DOHH2 (cell line): ENCODE results near the gene DDX54.

Experiments
- H3F3A ChIP-seq: fragments of 200-600 bp; sonication (generic), shearing (Covaris generic); 2 replicates; pipeline ENCODE4 v1.6.0; 2016; ENCODE audit warnings: antibody characterized with exemption, mild to moderate bottlenecking; ENCODE audit not compliant: control insufficient read depth, insufficient read depth
- H3K27ac ChIP-seq: fragments of 200-600 bp; sonication (generic); 2 replicates; pipeline ENCODE4 v1.5.1; 2014; ENCODE audit warnings: low read depth, mild to moderate bottlenecking, low read length, moderate library complexity
- H3K27me3 ChIP-seq: fragments of 200-600 bp; sonication (generic); 2 replicates; pipeline ENCODE4 v1.6.1; 2014; ENCODE audit warnings: mild to moderate bottlenecking, low read length, mixed read lengths; ENCODE audit not compliant: control insufficient read depth
- H3K36me3 ChIP-seq: fragments of 200-600 bp; sonication (generic); 2 replicates; pipeline ENCODE4 v1.6.1; 2014; ENCODE audit warnings: mild to moderate bottlenecking, low read length, moderate library complexity, mixed read lengths; ENCODE audit not compliant: control insufficient read depth
- H3K4me1 ChIP-seq: fragments of 200-600 bp; sonication (generic); 2 replicates; pipeline ENCODE4 v1.6.1; 2014; ENCODE audit warnings: mild to moderate bottlenecking, low read length, mixed read lengths; ENCODE audit not compliant: control insufficient read depth
- H3K4me2 ChIP-seq: fragments of 200-600 bp; sonication (generic); 2 replicates; pipeline ENCODE4 v1.6.0; 2014; ENCODE audit warnings: mild to moderate bottlenecking, low read length, moderate library complexity
- H3K4me3 ChIP-seq: fragments of 200-600 bp; sonication (generic); 2 replicates; pipeline ENCODE4 v1.5.1; 2014; ENCODE audit warnings: mild to moderate bottlenecking, low read length, mixed read lengths
- H3K79me2 ChIP-seq: fragments of 200-600 bp; sonication (generic); 2 replicates; pipeline ENCODE4 v1.6.1; 2014; ENCODE audit warnings: mild to moderate bottlenecking, low read length, mixed read lengths; ENCODE audit not compliant: control insufficient read depth
- H3K9me2 ChIP-seq: fragments of 200-600 bp; sonication (generic); replicated peaks from 2 replicates; pipeline ENCODE4 v1.6.1; 2014; ENCODE audit warnings: mild to moderate bottlenecking, low read length, mixed read lengths; ENCODE audit not compliant: control insufficient read depth
- H3K9me3 ChIP-seq: fragments of 200-600 bp; sonication (generic); 2 replicates; pipeline ENCODE4 v1.6.1; 2014; ENCODE audit warnings: antibody characterized with exemption, low read length, mixed read lengths; ENCODE audit not compliant: control insufficient read depth, insufficient read depth
- H4K20me1 ChIP-seq: fragments of 200-600 bp; sonication (generic); 2 replicates; pipeline ENCODE4 v1.6.0; 2014; ENCODE audit warnings: low read depth, mild to moderate bottlenecking, antibody characterized with exemption, low read length, moderate library complexity; ENCODE audit not compliant: control insufficient read depth, insufficient read depth
- CTCF ChIP-seq: fragments of 200-600 bp; sonication (generic); IDR thresholded peaks from one replicate; pipeline ENCODE4 v1.5.1; 2014; ENCODE audit warnings: antibody characterized with exemption, mild to moderate bottlenecking, low read depth, low read length; ENCODE audit not compliant: poor library complexity, severe bottlenecking
- EZH2phosphoT487 ChIP-seq: fragments of 200-600 bp; sonication (generic); IDR thresholded peaks from 2 replicates; pipeline ENCODE4 v1.6.1; 2017; ENCODE audit warnings: borderline replicate concordance, mild to moderate bottlenecking, antibody characterized with exemption, low read length, moderate library complexity, mixed read lengths

Gene DDX54

GRCh38 chr12:113226696-113227568 lies 41.7 kb upstream of the DDX54 start:
- Histone ChIP-seq H3K4me1 (peaks cover 85% of the 10 kb centered on the region), H4K20me1 (no peaks in the 10 kb centered on the region)
- TF ChIP-seq EZH2phosphoT487: no peak
- no peak for TF ChIP-seq CTCF

GRCh38 chr12:113224955-113225354 lies 39.7 kb upstream of the DDX54 start:
- H3K9me2 ChIP-seq: no peaks in the 10 kb centered on the region
- H3K4me3 ChIP-seq: 0 out of 2 replicates have a peak overlapping the region, but pooled peaks have one; percentile 19
- peaks cover 65% of the 10 kb centered on the region for H3K36me3 ChIP-seq
- no peaks in the 10 kb centered on the region for H4K20me1 ChIP-seq
- peaks cover 65% of the 10 kb centered on the region for H3K4me1 ChIP-seq
- peaks cover 78% of the 10 kb centered on the region for H3K79me2 ChIP-seq
- peak overlapping the region; percentile 83 for H3K4me2 ChIP-seq
- H3K27ac ChIP-seq: peak overlapping the region; percentile 98
- TF ChIP-seq EZH2phosphoT487 (no peak), CTCF (no peak)
- peaks cover 48% of the 10 kb centered on the region for H3F3A ChIP-seq
- H3K27me3 ChIP-seq: no peaks in the 10 kb centered on the region
- H3K9me3 ChIP-seq: no peaks in the 10 kb centered on the region

More at GRCh38 chr12:113226696-113227568, 41.7 kb upstream of the DDX54 start:
- H3K27ac ChIP-seq: peak overlapping the region; percentile 83
- peaks cover 49% of the 10 kb centered on the region for H3F3A ChIP-seq
- peaks cover 74% of the 10 kb centered on the region for H3K36me3 ChIP-seq
- no peak overlapping the region for H3K4me3 ChIP-seq
- H3K9me2 ChIP-seq: no peaks in the 10 kb centered on the region
- H3K9me3 ChIP-seq: no peaks in the 10 kb centered on the region
- peaks cover 79% of the 10 kb centered on the region for H3K79me2 ChIP-seq
- H3K4me2 ChIP-seq: 0 out of 2 replicates have a peak overlapping the region, but pooled peaks have one; percentile 7
- no peaks in the 10 kb centered on the region for H3K27me3 ChIP-seq

- Histone ChIP-seq H3K4me1 (peaks cover 59% of the 10 kb centered on the region), H3K4me2 (peak overlapping the region; percentile 83), H3K9me2 (no peaks in the 10 kb centered on the region), H4K20me1 (no peaks in the 10 kb centered on the region), H3K36me3 (peaks cover 51% of the 10 kb centered on the region), H3F3A (peaks cover 41% of the 10 kb centered on the region), H3K27ac (peak overlapping the region; percentile 98), H3K79me2 (peaks cover 85% of the 10 kb centered on the region), H3K9me3 (no peaks in the 10 kb centered on the region), H3K27me3 (no peaks in the 10 kb centered on the region), H3K4me3 (peak overlapping the region; percentile 86)
- TF ChIP-seq EZH2phosphoT487 (no peak), CTCF (no peak)
Measured at GRCh38 chr12:113222730-113223531, 37.7 kb upstream of the DDX54 start.
